ENCODE data around the gene SP3.

The SP3 gene

GRCh38 chr2:173965372-173966025, at the start of gene SP3:
SP3 (minus strand) TSS chr2:173965373; CDS start chr2:173965171, 202 bp downstream.
- DNase-seq (ENCODE audit: low read depth in 2 of 2): peak; percentile 91 to 92

- no peak for DNase-seq (ENCODE audit: low read depth in 2 of 2)
These were observed 49.5 kb upstream of the SP3 start for GRCh38 chr2:174014699-174015070.

GRCh38 chr2:174014011-174014698, 49.0 kb upstream of the SP3 start:
- DNase-seq (ENCODE audit: low read depth in 2 of 2): no peak

- DNase-seq (ENCODE audit: low read depth in 2 of 2): no peak
These were observed 48.2 kb upstream of the SP3 start for GRCh38 chr2:174013315-174013751.

- DNase-seq (ENCODE audit: low read depth in 2 of 2): peak; percentile 14 to 17
These were observed 47.5 kb upstream of the SP3 start for GRCh38 chr2:174012347-174013314.

GRCh38 chr2:174011796-174012195, 46.6 kb upstream of the SP3 start:
- DNase-seq (ENCODE audit: low read depth in 2 of 2): no peak

GRCh38 chr2:174011173-174011572, 46.0 kb upstream of the SP3 start:
- DNase-seq (ENCODE audit: low read depth in 2 of 2): no peak

- no peak for DNase-seq (ENCODE audit: low read depth in 2 of 2)
These were observed 44.5 kb upstream of the SP3 start for GRCh38 chr2:174009488-174010223.

GRCh38 chr2:174008720-174009119, 43.5 kb upstream of the SP3 start:
- DNase-seq (ENCODE audit: low read depth in 2 of 2): no peak

GRCh38 chr2:174007010-174007409, 41.8 kb upstream of the SP3 start:
- no peak for DNase-seq (ENCODE audit: low read depth in 2 of 2)

- no peak for DNase-seq (ENCODE audit: low read depth in 2 of 2)
These were observed 40.7 kb upstream of the SP3 start for GRCh38 chr2:174005801-174006419.

GRCh38 chr2:174004905-174005605, 39.9 kb upstream of the SP3 start:
- DNase-seq (ENCODE audit: low read depth in 2 of 2): no peak

GRCh38 chr2:174003720-174004695, 38.8 kb upstream of the SP3 start:
- DNase-seq (ENCODE audit: low read depth in 2 of 2): no peak

GRCh38 chr2:174002679-174003078, 37.5 kb upstream of the SP3 start:
- no peak for DNase-seq (ENCODE audit: low read depth in 2 of 2)

GRCh38 chr2:174001107-174001506, 35.9 kb upstream of the SP3 start:
- no peak for DNase-seq (ENCODE audit: low read depth in 2 of 2)

- no peak for DNase-seq (ENCODE audit: low read depth in 2 of 2)
These were observed 34.6 kb upstream of the SP3 start for GRCh38 chr2:173999724-174000123.

- DNase-seq (ENCODE audit: low read depth in 2 of 2): no peak
These were observed 34.1 kb upstream of the SP3 start for GRCh38 chr2:173999272-173999671.

- DNase-seq (ENCODE audit: low read depth in 2 of 2): no peak
These were observed 33.2 kb upstream of the SP3 start for GRCh38 chr2:173998386-173998785.

GRCh38 chr2:173997753-173998152, 32.6 kb upstream of the SP3 start:
- no peak for DNase-seq (ENCODE audit: low read depth in 2 of 2)

Measured in stimulated activated CD8-positive, alpha-beta memory T cell treated with anti-CD3 and anti-CD28 coated beads, Interleukin-2, amount 100 ng/mL, for 48 hours (primary cell).